Measurements from ENCODE around the gene ATXN7.

DNA sequence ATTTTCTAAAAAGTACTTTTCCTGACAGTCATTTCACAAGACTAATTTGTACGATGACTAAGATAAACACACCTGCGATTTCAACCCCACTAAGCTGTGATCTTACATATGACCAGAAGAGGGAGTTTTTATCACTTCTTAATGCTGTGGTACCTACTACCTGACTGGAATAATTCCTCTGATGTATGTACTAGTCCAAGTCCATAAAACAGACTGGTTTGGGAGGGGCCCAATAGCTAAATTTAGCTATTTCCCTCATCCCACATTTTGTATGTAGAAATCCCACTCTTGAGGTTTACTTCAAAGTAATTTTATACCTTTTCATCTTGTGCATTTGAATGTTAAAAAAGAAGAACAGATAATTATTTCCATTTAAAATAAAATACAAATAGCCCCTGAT lies 98.2 kb downstream of the ATXN7 start:
- TF ChIP-seq, protein P1, sequence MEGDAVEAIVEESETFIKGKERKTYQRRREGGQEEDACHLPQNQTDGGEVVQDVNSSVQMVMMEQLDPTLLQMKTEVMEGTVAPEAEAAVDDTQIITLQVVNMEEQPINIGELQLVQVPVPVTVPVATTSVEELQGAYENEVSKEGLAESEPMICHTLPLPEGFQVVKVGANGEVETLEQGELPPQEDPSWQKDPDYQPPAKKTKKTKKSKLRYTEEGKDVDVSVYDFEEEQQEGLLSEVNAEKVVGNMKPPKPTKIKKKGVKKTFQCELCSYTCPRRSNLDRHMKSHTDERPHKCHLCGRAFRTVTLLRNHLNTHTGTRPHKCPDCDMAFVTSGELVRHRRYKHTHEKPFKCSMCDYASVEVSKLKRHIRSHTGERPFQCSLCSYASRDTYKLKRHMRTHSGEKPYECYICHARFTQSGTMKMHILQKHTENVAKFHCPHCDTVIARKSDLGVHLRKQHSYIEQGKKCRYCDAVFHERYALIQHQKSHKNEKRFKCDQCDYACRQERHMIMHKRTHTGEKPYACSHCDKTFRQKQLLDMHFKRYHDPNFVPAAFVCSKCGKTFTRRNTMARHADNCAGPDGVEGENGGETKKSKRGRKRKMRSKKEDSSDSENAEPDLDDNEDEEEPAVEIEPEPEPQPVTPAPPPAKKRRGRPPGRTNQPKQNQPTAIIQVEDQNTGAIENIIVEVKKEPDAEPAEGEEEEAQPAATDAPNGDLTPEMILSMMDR (IDR thresholded peaks at IDR 0.05): peak; percentile 64 to 81 (median 73)
- peak in 1 of 3 donors; percentile 34 for TF ChIP-seq POLR2AphosphoS5 (IDR thresholded peaks at IDR 0.05)
